Endothelial cell (in vitro differentiated cells): ENCODE measurements around the gene CSNK1D. TPM values are rescaled to one million over a fixed set of nuclear protein-coding genes. Genes with fewer than 3 reads are reported as not detected.

Experiments
- DNase-seq: peaks from one replicate; pipeline ENCODE4 v3.0.0; 2021; ENCODE audit warnings: low spot score
- H3K27ac Mint-ChIP-seq: one replicate; pipeline ENCODE4 v1.8.0; 2021; ENCODE audit warnings: mixed read lengths, inconsistent platforms; ENCODE audit not compliant: unreplicated experiment
- H3K27me3 Mint-ChIP-seq: one replicate; pipeline ENCODE4 v1.8.0; 2021; ENCODE audit warnings: mild to moderate bottlenecking, moderate library complexity, mixed read lengths, inconsistent platforms; ENCODE audit not compliant: unreplicated experiment
- H3K36me3 Mint-ChIP-seq: one replicate; pipeline ENCODE4 v1.8.0; 2021; ENCODE audit warnings: mild to moderate bottlenecking, low read depth, mixed read lengths, inconsistent platforms; ENCODE audit not compliant: unreplicated experiment
- H3K4me1 Mint-ChIP-seq: one replicate; pipeline ENCODE4 v1.8.0; 2021; ENCODE audit warnings: mild to moderate bottlenecking, mixed read lengths, inconsistent platforms; ENCODE audit not compliant: unreplicated experiment
- H3K4me3 Mint-ChIP-seq: one replicate; pipeline ENCODE4 v1.8.0; 2021; ENCODE audit warnings: mild to moderate bottlenecking, mixed read lengths, inconsistent platforms; ENCODE audit not compliant: unreplicated experiment
- H3K9me3 Mint-ChIP-seq: one replicate; pipeline ENCODE4 v1.8.0; 2021; ENCODE audit warnings: mixed read lengths, inconsistent platforms; ENCODE audit not compliant: unreplicated experiment
- total RNA-seq: library from RNA; stranded (reverse); fragmentation: NEBNext Ultra II Directional; extraction: Animal tissue kit (Norgen Biotek cat#: 25700); gene quantifications from one replicate; pipeline ENCODE4 v1.2.1, GENCODE V29; 2021; ENCODE audit not compliant: unreplicated experiment
- TF ChIP-seq, protein P1 (sequence below): fragments of 200-600 bp; sonication (generic); IDR thresholded peaks from one replicate; pipeline ENCODE4 v1.5.0; 2021; ENCODE audit warnings: antibody characterized with exemption; ENCODE audit not compliant: unreplicated experiment

CSNK1D gene
- total RNA-seq, 1 donor from 2014 or later = 149 TPM

DNA sequence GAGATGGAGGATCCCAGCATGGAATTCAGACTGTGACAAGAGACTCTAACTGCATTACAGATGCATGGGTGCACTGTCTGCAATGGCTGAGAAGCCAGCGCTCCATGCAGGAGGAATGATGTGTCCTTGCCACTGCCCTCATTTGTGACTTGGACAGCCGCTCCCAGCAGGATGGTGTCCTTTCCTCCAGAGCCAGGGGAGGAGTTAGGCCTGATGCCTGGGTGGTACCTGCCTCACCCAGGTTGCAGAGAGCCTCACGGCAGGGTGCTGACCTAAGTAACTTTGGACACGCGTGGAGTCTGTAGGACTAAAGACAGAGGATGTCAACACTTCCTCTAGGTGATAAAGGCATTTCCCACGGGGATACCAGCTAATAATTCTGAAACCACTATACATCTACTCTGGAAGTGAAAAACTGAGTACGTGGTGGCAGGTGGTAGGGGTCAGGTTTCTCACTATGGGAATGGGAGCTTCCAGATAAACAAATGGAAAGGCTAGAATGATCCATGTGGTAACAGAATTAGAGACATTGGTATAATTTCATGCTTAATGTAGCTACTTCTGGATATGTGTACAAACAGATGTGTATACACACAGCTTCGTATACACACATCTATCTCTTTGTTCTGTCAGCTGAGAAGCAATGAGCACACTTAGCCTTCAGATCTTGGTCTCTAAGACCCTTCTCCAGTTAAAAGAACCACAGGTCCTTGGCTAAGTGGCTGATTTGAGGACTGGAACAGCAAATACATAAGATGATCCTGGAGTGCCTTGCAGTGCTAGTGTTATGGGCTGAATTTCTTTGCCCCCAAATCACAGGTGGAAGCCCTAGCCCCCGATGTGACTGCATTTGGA, 13.7 kb upstream of the CSNK1D start:
- Mint-ChIP-seq H3K27me3 (peaks cover 3% of the 10 kb centered on the region), H3K9me3 (no peaks in the 10 kb centered on the region), H3K4me3 (no peak overlapping the region), H3K4me1 (no peaks in the 10 kb centered on the region), H3K36me3 (peaks cover 4% of the 10 kb centered on the region), H3K27ac (no peak overlapping the region)
- DNase-seq = no peak
- TF ChIP-seq, protein P1, sequence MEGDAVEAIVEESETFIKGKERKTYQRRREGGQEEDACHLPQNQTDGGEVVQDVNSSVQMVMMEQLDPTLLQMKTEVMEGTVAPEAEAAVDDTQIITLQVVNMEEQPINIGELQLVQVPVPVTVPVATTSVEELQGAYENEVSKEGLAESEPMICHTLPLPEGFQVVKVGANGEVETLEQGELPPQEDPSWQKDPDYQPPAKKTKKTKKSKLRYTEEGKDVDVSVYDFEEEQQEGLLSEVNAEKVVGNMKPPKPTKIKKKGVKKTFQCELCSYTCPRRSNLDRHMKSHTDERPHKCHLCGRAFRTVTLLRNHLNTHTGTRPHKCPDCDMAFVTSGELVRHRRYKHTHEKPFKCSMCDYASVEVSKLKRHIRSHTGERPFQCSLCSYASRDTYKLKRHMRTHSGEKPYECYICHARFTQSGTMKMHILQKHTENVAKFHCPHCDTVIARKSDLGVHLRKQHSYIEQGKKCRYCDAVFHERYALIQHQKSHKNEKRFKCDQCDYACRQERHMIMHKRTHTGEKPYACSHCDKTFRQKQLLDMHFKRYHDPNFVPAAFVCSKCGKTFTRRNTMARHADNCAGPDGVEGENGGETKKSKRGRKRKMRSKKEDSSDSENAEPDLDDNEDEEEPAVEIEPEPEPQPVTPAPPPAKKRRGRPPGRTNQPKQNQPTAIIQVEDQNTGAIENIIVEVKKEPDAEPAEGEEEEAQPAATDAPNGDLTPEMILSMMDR = no peak

DNA sequence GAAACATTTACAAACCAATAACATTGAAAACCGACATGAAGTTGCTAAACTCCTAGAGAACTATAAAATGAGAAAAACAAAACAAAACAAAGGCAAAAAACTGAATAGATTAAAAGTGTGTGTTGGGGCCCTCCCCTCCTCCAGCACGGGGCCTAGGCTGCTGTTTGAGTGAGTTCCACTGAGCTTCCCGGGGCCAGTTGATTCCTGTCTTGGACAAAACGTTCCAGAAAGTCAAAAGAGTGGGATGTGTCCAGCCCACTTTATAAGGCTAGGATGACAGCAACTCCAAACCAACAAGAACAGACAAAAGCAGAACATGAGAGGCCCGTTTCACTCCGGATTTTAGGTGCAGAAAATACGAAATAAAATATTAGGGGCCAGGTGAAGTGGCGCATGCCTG, 11.6 kb upstream of the CSNK1D start:
- Mint-ChIP-seq H3K4me3 (no peak overlapping the region), H3K27me3 (peaks cover 3% of the 10 kb centered on the region), H3K27ac (no peak overlapping the region), H3K9me3 (no peaks in the 10 kb centered on the region), H3K36me3 (peaks cover 4% of the 10 kb centered on the region), H3K4me1 (peaks cover 6% of the 10 kb centered on the region)
- TF ChIP-seq, protein P1 = no peak
- no peak for DNase-seq

DNA sequence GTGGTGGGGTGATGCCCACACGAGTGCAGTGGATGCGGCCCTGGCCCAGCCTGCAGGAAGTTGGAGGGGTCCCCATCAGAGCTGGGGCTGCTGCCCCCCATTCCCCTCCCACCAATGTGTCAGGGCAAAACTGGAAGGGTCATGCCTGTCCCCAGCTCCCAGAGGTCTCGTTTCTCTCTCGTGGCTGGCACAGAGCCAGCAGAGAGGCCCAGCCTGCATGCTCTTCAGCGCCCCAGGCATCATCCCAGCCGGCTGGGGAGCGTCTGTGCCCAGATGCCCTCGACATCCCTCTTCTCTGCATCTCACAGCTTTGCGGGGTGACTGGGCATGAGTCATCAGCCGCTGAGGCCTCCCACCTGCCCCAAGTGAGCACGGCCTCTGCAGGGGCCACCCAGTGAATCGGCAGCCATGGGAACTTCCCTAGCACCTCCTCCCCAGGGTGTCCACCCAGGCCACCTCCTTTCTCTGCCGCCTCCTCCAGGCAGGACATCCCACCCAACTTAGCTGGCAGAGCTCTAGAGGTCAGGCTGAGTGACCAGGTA, 9.8 kb upstream of the CSNK1D start:
- TF ChIP-seq, protein P1 = no peak
- peaks cover 7% of the 10 kb centered on the region for H3K27me3 Mint-ChIP-seq
- H3K4me3 Mint-ChIP-seq = no peak overlapping the region
- H3K4me1 Mint-ChIP-seq = peaks cover 17% of the 10 kb centered on the region
- DNase-seq = no peak
- H3K9me3 Mint-ChIP-seq = no peaks in the 10 kb centered on the region
- peaks cover 7% of the 10 kb centered on the region for H3K36me3 Mint-ChIP-seq
- no peak overlapping the region for H3K27ac Mint-ChIP-seq

DNA sequence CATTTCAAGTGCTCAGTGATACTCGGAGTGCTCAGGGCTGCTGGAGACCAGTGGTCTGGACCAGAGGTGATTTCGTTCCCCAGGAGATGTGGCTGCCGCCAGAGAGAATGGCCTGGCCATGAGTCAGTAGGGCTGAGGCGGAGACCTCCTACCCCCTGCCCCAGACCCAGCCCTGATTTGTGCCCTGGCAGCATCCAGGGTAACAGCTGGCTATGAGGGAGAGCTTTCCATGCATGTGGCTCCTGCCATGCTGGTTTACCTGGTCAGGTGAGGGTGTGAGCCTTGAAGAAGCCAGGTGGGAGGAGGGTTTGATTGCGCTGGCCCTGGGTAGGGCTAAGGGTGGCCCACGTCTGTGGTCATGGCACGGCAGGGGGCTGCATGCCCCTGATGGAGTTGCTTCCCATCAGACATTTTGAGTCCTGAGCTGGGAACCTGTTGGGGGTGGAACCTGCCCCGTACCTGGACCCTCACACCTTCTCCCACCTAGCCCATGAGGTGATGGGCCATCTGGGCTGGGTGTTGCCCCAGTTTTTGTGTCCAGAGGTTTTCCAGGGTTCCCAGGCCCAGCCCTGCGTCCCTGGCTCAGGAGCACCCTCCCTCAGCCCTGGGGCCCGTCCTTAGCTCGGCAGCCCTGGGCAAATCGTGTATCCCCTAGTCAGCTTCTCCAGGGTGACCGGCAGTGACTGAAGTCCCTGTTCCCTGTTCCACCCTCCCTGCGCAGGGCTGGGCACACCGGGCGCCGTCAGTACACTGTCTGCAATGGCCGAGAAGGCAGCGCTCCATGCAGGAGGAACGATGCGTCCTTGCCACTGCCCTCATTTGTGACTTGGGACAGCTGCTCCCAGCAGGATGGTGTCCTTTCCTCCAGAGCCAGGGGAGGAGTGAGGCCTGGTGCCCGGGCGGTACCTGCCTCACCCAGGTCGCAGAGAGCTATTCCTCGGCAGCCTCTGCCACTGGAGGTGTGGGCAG, 9.0 kb upstream of the CSNK1D start:
- Mint-ChIP-seq H3K27me3 (peaks cover 9% of the 10 kb centered on the region), H3K4me3 (no peak overlapping the region), H3K9me3 (no peaks in the 10 kb centered on the region), H3K27ac (no peak overlapping the region), H3K4me1 (peaks cover 24% of the 10 kb centered on the region), H3K36me3 (peaks cover 3% of the 10 kb centered on the region)
- DNase-seq = no peak
- TF ChIP-seq, protein P1 = no peak
